Measurements from ENCODE around the gene SORCS2. TPM values are rescaled to one million over a fixed set of nuclear protein-coding genes. Genes with fewer than 3 reads are reported as not detected.

SORCS2 gene
- total RNA-seq, 1 donor from 2014 or later = 7.2 TPM

DNA sequence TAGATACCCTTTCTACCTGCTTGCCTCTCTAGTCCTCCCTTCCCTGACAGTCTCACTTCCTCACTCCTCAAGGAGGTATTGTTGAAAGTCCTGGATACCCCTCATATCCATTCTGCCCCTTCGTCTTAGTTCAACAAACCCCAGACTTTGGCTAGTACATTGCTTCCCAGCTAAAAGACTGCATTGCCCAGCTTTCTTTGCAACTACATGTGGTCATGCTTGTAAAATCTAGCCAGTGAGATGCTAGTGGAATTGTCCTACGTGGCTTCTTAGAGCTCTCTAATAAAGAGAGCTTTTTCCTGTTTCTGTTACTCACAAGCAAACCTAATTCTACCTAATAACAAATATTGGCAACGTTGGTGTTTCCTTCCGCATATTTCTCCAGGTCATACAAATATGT is 480.3 kb downstream of the SORCS2 start:
- peaks cover under 1% of the 10 kb centered on the region for H3K27me3 ChIP-seq

DNA sequence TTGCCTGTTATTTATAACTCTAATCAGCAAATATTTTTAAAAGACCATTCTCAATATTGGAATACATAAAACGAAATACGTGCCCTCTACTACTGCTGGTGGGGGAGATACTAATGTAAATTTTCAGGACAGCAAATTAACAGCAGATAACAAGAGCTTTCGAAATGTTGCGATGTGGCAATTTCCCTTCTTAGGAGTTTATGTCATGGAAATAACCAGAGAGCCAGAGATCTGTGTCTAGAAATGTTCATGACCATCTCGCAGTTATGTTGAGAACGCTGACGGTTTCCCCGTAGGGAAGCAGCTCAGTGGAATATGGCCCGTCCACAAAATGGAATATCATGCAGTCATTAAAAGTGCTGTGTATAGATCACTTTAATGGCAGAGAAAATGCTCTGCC is 480.8 kb downstream of the SORCS2 start:
- H3K36me3 ChIP-seq = no peaks in the 10 kb centered on the region
- TF ChIP-seq, protein P1, sequence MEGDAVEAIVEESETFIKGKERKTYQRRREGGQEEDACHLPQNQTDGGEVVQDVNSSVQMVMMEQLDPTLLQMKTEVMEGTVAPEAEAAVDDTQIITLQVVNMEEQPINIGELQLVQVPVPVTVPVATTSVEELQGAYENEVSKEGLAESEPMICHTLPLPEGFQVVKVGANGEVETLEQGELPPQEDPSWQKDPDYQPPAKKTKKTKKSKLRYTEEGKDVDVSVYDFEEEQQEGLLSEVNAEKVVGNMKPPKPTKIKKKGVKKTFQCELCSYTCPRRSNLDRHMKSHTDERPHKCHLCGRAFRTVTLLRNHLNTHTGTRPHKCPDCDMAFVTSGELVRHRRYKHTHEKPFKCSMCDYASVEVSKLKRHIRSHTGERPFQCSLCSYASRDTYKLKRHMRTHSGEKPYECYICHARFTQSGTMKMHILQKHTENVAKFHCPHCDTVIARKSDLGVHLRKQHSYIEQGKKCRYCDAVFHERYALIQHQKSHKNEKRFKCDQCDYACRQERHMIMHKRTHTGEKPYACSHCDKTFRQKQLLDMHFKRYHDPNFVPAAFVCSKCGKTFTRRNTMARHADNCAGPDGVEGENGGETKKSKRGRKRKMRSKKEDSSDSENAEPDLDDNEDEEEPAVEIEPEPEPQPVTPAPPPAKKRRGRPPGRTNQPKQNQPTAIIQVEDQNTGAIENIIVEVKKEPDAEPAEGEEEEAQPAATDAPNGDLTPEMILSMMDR (IDR thresholded peaks at IDR 0.05) = no peak
- H3K27ac ChIP-seq = no peak overlapping the region
- no peaks in the 10 kb centered on the region for H3K9me3 ChIP-seq
- DNase-seq = no peak
- no peak overlapping the region for H3K4me3 ChIP-seq
- no peak for ATAC-seq
- H3K4me1 ChIP-seq = no peaks in the 10 kb centered on the region
- H3K27me3 ChIP-seq = peaks cover 5% of the 10 kb centered on the region
- intact Hi-C loops (cut with DNase I) = no loop called here

More for the DNA sequence above, 480.3 kb downstream of the SORCS2 start:
- Histone ChIP-seq H3K4me1 (no peaks in the 10 kb centered on the region), H3K36me3 (no peaks in the 10 kb centered on the region), H3K9me3 (no peaks in the 10 kb centered on the region), H3K4me3 (no peak overlapping the region), H3K27ac (no peak overlapping the region)
- TF ChIP-seq, protein P1 (IDR thresholded peaks at IDR 0.05) = no peak
- DNase-seq = no peak
- ATAC-seq = no peak
- intact Hi-C loops (cut with DNase I) = no loop called here

DNA sequence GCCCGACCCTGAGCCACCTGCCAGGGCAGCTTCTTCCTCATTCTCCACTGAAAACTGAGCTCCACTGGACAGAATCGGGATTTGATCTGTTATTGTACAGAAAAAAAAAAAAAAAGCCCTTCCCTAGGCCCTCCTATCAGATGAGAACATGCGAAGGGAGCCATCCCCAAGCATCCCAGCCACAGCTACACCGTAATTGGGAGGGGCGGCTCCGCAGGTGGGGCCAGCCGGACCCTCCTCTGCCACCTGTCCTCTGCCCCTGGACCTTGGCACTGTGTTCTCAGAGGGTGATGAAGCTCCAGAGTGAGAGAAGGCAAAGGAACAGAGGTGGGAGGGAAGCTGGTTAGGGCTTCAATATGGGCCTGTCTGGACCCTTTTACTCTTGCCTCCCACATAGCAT is 482.4 kb downstream of the SORCS2 start:
- no peak overlapping the region for H3K4me3 ChIP-seq
- no peaks in the 10 kb centered on the region for H3K4me1 ChIP-seq
- H3K27me3 ChIP-seq = peaks cover 5% of the 10 kb centered on the region
- intact Hi-C loops (cut with DNase I) = no loop called here
- H3K27ac ChIP-seq = no peak overlapping the region
- H3K9me3 ChIP-seq = no peaks in the 10 kb centered on the region
- no peaks in the 10 kb centered on the region for H3K36me3 ChIP-seq
- DNase-seq (no peak), ATAC-seq (no peak)
- TF ChIP-seq, protein P1 (IDR thresholded peaks at IDR 0.05) = no peak

DNA sequence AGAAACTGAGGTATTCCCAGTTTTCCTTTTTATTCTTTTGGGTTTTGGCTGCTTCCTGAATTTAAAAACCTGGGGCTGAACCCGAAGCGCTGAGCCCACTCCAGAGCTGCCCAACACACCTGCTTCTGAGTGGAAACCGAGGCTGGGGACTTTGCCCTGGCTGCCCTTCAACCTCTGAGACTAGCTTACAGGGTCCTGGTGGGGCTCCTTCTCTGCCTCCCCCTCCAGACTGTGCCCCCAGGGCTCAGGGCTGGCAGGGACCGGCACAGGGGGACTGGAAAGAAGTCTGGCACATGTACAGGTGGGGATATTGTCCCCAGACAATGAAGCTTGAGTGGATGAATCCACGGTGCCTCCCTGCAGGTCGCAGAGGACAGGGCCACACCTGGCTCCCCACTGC is 482.8 kb downstream of the SORCS2 start:
- TF ChIP-seq, protein P1 (IDR thresholded peaks at IDR 0.05) = no peak
- H3K27ac ChIP-seq = no peak overlapping the region
- H3K36me3 ChIP-seq = no peaks in the 10 kb centered on the region
- no peaks in the 10 kb centered on the region for H3K4me1 ChIP-seq
- no peaks in the 10 kb centered on the region for H3K9me3 ChIP-seq
- intact Hi-C loops (cut with DNase I) = no loop called here
- peaks cover 5% of the 10 kb centered on the region for H3K27me3 ChIP-seq
- no peak overlapping the region for H3K4me3 ChIP-seq
- ATAC-seq (no peak), DNase-seq (no peak)

DNA sequence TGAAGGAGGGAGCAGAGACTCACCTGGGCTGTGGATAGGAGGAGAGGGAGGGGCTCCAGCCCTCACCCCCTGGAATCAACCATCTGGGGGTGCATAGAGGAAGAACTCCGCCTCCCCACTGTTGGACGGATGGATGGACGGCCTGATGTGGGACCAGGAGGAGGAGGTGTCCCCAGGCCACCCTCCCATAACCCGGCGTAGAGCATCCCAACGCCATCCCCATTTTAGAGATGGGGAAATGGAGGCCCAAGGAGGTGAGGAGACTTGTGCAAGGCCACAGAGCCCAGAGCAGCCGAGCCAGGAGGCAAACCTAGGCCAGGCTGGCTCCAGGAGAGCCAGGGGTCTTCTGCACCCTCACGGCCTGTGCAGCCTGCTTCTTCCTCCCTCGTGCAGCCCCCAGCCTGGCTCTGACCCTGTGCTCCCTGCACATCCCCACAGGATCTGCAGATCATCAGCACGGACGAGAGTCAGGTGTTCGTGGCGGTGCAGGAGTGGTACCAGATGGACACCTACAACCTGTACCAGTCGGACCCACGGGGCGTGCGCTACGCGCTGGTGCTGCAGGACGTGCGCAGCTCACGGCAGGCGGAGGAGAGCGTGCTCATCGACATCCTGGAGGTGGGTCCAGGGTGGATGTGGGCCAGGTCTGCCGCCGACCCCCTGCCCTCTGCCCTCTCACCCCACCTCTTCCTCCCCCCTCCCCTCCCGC is 483.4 kb downstream of the SORCS2 start:
- H3K36me3 ChIP-seq = no peaks in the 10 kb centered on the region
- TF ChIP-seq, protein P1 (IDR thresholded peaks at IDR 0.05) = no peak
- H3K27me3 ChIP-seq = peaks cover 5% of the 10 kb centered on the region
- no peaks in the 10 kb centered on the region for H3K9me3 ChIP-seq
- no peak for DNase-seq
- ATAC-seq = no peak
- H3K4me3 ChIP-seq = no peak overlapping the region
- H3K4me1 ChIP-seq = no peaks in the 10 kb centered on the region
- intact Hi-C loops (cut with DNase I) = no loop called here
- no peak overlapping the region for H3K27ac ChIP-seq
